Left forelimb (tissue), 1 donor: ENCODE results near the gene C17orf75.
"Not testable (repeated sequence)": the region's sequence is repeated elsewhere in the genome, so short reads cannot be mapped to it uniquely, and the experiment has no call there.

ENCODE experiments used
- DNase-seq: peaks from one replicate; pipeline ENCODE4 v3.0.0-alpha.2; 2018; ENCODE audit warnings: low spot score

C17orf75 gene

GRCh38 chr17:32342603-32343325, 791 bp upstream of the C17orf75 start:
- DNase-seq: no peak

GRCh38 chr17:32341141-32341856, 674 bp downstream of the C17orf75 start:
- DNase-seq: no peak

GRCh38 chr17:32335687-32336086, 6.3 kb downstream of the C17orf75 start:
- DNase-seq: no peak

- no peak for DNase-seq
Measured at GRCh38 chr17:32335046-32335445, 6.9 kb downstream of the C17orf75 start.

GRCh38 chr17:32333187-32333586, 8.8 kb downstream of the C17orf75 start:
- DNase-seq: no peak

GRCh38 chr17:32331243-32332040, 10.5 kb downstream of the C17orf75 start:
- no peak for DNase-seq

GRCh38 chr17:32330147-32330546, 11.8 kb downstream of the C17orf75 start:
- DNase-seq: no peak

- DNase-seq: no peak
Measured at GRCh38 chr17:32327911-32328310, 14.1 kb downstream of the C17orf75 start.

- DNase-seq: no peak
Measured at GRCh38 chr17:32323811-32324491, 18.0 kb downstream of the C17orf75 start.

- no peak for DNase-seq
Measured at GRCh38 chr17:32323046-32323445, 18.9 kb downstream of the C17orf75 start.

- no peak for DNase-seq
Measured at GRCh38 chr17:32320847-32321246, 21.1 kb downstream of the C17orf75 start.

GRCh38 chr17:32320080-32320479, 21.9 kb downstream of the C17orf75 start:
- not testable (repeated sequence) for DNase-seq

- DNase-seq: no peak
Measured at GRCh38 chr17:32319548-32319905, 22.4 kb downstream of the C17orf75 start.

- DNase-seq: no peak
Measured at GRCh38 chr17:32318071-32318470, 23.9 kb downstream of the C17orf75 start.

GRCh38 chr17:32317353-32317752, 24.6 kb downstream of the C17orf75 start:
- no peak for DNase-seq

GRCh38 chr17:32316653-32317052, 25.3 kb downstream of the C17orf75 start:
- DNase-seq: not testable (repeated sequence)

GRCh38 chr17:32315171-32315570, 26.8 kb downstream of the C17orf75 start:
- no peak for DNase-seq

- DNase-seq: no peak
Measured at GRCh38 chr17:32314636-32315035, 27.3 kb downstream of the C17orf75 start.

- no peak for DNase-seq
Measured at GRCh38 chr17:32311028-32311536, 30.9 kb downstream of the C17orf75 start.

- DNase-seq: no peak
Measured at GRCh38 chr17:32307658-32308057, 34.3 kb downstream of the C17orf75 start.

- no peak for DNase-seq
Measured at GRCh38 chr17:32305049-32305448, 36.9 kb downstream of the C17orf75 start.

- no peak for DNase-seq
Measured at GRCh38 chr17:32303781-32304288, 38.1 kb downstream of the C17orf75 start.
